GM21515 (cell line): ENCODE results near the gene TMEM106C.
"Not testable (repeated sequence)": the region's sequence is repeated elsewhere in the genome, so short reads cannot be mapped to it uniquely, and the experiment has no call there.

ENCODE experiments used
- ATAC-seq: cut with Tn5 transposase; IDR thresholded peaks from one replicate; pipeline ENCODE4 v1.9.1; 2021; ENCODE audit not compliant: unreplicated experiment

The TMEM106C gene

DNA sequence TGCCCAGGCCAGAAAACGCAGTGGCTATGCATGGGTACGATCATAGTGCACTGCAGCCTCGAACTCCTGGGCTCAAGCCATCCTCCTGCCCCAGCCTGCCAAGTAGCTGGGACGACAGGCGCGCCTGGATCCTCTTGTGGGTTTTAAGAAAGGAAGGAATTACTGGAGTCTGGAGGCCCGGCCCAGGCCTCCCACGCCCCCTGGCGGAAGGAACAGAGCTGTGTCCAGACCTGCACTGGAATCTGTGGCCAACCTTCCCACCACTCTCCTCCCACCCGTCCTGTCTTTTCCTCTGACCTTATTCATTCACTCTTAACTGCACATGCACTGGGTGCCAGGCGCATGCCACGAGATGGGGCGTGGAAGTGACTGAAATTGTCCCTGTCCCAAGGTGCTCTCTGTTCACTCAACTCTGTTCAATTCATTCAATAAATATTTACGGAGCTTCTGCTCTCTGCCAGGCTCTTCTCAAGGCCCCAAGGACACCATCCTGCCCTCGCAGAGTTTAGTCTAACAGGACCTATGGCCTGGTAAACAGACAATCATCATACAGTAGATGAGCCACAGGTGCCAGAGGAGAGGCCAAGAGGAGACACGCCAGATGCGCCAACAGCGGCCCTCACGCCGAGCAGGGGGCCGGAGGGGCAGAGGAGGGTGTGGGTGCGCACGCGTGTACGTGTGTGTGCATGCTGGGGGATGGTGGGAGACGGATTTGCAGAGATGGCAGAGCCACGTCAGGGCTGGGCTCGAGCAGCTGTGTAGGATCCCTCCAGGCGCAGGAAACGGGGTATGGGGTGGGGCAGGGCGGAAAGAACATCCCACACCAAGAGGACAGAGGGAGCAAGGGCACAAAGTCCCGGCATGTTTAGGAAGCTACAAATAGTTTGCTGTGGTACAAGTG lies 13.7 kb upstream of the TMEM106C start:
- ATAC-seq: no peak

DNA sequence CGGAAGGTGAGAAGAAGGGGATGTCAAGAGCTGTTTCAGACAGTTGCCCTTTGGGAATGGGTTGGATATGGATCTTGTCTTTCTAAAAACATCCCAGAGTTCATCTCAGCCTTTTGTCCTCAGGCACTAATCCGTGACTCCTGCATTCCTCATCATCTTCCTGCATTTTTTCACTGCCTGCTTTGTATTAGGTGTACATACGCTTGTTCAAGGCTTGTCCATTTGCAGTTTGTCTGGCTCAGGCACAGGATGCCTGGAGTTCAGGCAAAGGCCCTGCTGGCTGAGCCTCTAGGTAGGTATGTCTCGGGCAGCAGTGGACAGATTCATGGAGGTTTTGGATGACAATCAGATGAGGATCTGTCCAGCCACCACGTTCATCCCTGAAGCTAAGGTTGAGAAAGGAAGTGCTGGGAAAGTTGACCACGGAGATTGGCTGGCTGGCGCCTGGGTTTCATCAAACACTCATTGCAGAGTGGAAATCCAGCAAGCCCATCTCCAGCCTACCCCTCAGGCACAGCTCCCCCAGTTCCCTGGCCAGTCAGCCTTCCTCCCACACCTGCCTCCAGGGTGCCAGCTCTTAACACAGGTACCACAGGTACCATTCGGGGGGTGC lies 12.4 kb upstream of the TMEM106C start:
- ATAC-seq: no peak

DNA sequence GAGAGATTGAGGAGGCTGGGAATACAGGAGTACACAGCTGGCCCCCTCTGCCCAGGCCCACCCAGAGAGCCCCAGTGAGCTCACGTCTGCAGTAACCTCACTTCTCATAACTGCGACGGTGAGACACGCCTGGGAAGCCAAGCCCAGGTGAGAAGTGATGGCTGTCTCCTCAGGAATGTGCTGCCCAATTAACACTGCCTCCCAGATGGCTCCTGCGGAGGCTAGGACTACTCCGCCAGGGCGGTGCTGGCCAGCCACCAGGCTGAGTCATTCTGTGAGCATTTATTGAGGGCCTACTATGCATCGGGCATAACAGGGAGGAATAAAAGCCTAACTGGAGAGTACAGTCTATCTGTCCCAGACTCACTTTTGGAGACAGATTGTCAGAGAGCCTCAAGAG lies 9.3 kb upstream of the TMEM106C start:
- ATAC-seq: no peak

DNA sequence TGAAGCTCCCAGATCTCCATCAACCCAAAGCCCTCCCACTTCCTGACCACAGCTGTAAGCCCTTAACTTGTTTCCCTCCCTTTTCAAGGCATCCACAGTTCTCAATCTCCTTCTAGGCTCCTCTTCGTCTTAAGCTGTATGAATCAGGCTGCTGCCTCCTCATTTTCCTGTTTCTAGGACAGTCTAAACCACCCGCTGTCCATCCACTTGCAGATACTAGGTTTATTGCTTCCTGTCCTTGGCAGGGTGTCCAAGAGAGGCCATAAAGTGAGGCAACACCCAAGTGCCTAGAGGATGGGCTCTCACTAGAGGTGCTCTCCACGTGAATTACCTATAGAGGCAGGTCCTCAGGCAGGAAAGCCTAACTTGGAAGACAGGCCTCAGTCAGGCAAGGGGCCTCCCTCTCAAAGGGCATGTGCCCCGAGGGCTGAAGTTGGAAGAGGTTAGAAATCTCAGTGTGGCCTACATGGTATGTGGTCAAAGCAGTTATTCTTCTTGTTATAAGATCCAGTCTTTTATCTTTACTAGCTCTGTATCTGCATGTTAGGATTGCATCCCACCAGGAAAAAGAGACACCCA lies 8.8 kb upstream of the TMEM106C start:
- no peak for ATAC-seq

DNA sequence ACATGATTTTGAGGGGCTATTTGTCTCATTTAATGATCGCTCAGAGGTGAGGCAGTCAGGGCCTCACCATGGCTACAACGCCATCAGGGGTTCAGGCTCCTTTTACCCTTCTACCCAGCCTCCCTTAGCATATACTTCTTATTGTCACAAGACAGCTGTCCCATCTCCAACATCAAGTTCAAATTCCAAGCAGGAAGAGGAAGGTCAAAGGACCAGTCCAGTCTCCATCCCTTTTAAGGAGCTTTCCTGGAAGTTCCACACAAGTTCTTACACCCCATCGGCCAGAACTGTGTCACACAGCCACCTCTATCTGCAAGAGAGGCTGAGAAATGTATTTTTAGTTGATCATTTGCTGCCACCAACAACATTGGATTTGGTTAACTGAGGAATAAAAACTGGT lies 8.3 kb upstream of the TMEM106C start:
- no peak for ATAC-seq

DNA sequence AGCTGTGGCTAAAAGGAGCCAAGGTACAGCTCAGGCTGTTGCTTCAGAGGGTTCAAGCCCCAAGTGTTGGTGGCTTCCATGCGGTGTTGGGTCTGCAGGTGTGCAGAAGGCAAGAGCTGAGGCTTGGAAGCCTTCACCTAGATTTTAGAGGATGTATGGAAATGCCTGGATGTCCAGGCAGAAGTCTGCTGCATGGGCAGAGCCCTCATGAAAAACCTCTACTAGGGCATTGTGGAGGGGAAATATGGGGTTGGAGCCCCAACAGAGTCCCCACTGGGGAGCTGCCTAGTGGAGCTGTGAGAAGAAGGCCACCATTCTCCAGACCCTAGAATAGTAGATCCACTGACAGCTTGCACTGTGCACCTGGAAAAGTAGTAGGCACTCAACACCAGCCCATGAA lies 5.7 kb upstream of the TMEM106C start:
- ATAC-seq: not testable (repeated sequence)

DNA sequence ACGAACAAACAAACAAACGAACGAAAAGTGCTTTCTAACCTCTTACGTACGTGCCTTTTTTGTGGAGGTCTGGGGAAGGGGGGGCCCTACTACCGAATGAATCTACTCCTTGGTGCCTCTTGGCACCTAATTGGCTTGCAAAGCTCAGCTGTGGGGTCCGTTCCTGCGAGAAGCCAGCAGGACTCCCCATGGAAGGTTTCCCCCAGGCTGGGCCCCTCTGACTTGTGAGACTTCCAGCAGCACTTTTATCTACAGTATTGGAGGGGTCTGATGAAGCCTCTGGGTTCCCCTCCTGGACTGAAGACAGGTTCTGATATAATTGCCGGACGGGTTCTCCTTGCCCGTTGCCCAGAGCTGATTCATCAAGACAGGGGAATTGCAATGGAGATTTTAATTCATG lies 1.2 kb upstream of the TMEM106C start:
- no peak for ATAC-seq

DNA sequence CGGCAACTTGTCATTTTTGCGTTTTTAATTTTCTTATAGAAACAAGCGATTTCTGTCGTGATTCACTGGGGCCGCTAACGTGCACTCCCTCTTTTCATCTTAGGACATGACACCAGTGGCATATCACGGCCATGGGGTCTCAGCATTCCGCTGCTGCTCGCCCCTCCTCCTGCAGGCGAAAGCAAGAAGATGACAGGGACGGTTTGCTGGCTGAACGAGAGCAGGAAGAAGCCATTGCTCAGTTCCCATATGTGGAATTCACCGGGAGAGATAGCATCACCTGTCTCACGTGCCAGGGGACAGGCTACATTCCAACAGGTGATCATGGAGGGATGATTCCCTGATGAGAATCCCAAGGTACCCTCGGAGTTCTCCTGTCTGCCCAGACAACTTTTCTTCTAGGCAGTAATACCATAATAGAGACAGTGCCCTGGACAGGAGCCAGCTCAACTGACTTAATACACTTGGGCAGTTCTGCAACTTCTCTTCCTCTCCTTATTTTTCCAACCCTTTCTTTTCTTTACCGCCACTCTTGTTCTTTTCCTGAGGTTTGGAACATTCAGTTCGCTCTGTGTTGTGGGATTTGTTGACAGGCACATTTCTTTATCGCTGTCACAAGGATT lies 821 bp downstream of the TMEM106C start:
- no peak for ATAC-seq

DNA sequence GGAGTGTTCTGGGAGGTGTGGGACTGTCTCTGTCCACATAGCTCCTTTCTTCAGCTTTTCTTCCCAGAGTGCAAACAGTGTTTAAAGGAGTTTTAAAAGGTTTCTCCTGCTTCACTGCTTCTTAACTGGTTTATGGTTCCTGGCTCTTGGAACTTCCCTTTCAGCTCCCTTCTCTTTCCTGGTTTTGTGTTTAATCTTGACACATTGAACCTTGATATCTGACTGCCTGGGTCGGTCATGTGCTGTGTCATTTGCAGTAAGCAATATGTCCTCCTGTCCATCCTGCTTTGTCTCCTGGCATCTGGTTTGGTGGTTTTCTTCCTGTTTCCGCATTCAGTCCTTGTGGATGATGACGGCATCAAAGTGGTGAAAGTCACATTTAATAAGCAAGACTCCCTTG lies 2.2 kb downstream of the TMEM106C start:
- ATAC-seq: no peak

DNA sequence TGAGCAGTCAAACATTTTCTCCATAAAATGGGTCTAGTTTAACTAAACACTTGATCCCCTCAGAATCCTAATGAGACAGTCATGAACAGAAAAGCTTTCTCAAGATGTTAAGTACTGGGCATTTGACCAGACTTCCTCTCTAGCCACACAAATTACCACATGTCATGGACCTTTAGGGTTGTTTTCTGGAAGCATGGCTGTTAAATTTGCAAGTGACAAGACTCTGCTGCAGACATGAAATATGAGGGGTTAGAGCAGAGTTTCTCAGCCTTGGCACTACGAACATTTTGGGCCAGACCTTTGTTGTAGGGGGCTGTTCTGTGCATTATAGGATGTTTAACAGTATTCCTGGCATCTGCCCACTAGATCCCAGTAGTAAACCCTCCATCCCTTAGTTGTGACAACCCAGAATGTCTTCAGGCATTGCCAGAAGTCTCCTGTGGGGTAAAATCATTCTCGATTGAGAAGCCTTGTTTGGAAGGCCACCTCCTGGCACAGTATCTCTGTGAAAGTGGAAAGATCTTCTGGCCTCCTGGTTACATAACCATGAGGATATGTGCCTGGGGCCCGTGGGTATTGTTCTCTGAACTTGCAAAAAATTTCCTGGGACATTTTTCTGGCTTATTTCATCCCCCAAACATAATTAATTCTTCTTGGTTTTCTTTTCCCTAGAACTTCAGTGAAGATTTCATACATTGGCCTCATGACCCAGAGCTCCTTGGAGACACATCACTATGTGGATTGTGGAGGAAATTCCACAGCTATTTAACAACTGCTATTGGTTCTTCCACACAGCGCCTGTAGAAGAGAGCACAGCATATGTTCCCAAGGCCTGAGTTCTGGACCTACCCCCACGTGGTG lies 4.3 kb downstream of the TMEM106C start:
- ATAC-seq: no peak

DNA sequence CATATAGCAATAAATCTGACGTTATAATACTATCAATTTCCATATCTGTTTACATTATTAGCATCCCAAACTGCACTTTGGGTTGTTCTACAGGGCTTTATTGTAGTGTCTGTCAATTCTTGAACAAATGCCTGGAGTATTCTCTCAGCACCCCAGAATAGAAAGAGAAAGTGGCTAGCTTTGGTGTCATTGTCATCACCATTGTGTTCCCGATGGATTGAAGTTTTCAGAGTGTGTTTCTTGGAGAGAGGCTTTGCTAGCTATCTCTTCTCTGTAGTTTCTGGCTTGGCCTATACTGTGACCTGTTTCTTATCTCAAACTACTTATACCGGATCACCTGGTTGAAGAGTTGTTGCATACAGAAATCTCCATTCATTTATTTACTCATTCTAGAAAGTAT lies 6.4 kb downstream of the TMEM106C start:
- ATAC-seq: no peak

DNA sequence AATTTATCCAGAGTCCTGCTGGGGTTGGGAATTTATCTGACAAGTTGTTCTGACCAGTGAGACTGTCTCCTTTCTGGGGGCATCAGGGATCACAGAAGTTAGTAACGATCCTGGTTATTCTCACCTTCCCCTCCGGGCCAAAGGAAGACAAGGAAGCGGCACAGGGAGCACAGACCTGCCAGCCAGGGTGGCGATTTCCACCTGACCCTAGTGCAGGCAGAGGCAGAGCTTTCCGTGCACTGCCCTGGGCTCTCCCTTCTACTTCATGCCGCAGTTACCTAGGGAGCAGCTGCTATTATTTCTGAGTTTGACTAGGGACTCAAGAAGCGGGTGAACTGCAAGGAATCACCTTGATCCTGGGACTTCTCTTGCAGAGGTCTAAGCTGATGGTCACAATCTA lies 7.4 kb downstream of the TMEM106C start:
- no peak for ATAC-seq

DNA sequence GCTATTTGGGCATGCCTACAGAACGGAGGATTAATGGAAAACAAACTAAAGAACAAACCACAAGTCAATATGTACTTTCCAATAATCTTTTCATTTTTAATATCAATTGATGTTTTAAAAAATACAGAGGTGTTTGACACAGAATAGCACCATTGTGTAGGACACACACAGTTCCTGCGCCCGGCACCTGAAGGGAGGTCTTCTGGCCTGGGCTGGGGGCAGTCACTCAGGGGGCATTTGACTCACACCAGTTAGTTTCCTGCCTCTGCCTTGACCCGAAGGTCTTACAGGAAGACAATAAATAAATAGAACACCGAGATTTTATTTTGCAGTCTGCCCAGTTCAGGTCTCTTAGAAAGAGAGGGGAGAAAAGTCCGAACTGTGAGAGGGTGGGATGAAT lies 9.5 kb downstream of the TMEM106C start:
- no peak for ATAC-seq

DNA sequence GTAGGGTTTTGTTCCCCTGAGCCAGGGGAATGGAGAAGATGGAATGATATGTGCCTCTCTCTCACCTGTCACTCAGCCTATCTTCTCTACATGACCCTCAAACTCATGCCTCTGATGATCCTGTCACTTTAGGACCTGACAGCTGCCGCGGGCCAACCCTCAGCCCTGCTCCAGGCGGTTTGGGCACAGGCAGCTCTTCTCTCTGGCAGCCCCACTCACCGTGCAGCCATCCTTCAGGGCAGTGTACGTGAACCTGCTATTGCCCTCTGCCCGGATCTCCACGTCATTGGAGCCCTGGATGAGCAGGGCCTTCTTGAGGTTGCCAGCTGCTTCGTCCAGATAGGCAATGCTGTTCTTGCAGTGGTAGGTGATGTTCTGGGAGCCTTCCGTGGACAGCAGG lies 10.5 kb downstream of the TMEM106C start:
- ATAC-seq: no peak

DNA sequence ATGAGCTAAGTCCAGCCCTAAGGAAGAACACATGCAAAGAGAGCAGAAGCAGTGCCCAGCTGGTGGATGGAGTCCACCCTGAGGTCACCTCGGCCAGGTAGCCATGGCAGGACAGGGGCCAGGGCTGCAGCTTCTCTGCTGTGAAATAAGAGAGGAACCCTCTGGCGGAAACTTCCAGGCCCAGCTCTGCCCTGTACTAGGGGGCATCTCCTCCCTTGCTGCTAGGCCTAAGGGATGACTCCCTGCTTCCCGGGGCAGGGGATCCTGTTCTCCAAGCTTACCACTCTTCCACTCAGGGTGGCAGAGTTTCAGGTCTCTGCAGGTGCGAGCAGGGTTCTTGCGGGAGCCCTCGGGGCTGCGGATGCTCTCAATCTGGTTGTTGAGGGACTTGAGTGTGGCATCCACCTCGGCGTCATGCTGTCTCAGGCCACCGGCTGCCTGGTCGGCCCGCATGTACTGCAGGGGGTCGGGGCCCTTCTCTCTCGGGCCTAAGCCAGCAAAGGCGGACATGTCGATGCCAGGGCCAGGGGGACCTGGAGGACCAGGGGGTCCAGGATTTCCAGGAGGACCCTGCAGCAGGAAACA lies 11.7 kb downstream of the TMEM106C start:
- ATAC-seq: no peak

DNA sequence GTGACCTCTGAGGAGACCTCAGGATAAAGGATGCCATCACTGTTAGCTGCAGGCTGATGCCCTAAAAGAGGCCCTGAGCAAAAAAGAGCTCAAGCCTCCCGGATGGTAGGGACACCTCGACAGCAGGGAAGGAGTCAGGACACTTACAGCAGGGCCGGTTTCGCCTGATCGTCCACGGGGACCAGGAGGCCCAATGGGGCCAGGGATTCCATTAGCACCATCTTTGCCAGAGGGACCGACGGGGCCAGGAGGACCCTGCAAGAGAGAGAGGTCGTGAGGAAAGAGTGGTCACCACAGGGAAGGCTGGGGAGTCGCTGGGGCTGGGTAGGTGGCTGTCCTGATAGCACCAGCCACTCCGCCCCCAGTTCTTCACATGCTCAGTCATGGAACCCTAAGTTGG lies 12.4 kb downstream of the TMEM106C start:
- no peak for ATAC-seq

DNA sequence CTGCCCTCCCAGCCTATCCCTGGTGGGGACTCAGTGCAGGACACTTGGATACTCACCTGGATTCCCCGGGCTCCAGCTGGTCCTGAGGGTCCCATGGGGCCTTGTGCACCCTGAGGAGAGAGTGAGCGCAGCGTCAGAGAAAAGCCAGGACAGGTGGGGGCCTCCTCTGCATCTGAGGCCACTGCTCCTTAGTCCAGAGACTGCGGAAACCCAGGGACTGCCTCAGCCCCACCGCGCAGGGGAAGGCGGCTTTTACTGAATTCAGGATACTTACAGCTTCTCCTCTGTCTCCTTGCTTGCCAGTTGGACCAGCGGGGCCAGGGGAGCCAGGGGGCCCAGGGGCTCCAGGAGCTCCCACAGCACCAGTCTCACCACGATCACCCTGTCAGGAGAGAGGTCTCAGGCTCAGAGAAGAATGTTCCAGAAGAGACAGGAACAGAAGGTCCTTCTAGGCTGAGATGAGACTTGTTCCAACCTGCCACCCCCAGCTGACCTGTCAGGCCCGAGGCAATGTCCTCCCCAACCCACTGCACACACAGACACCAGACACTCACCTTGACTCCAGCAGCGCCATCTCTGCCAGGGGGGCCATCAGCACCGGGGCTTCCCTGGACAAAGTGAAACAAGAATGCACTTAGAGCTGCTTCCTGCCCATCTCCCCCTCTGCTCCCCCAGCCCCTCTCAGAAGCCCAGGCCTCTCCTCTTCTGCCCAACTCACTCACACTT lies 13.8 kb downstream of the TMEM106C start:
- no peak for ATAC-seq

DNA sequence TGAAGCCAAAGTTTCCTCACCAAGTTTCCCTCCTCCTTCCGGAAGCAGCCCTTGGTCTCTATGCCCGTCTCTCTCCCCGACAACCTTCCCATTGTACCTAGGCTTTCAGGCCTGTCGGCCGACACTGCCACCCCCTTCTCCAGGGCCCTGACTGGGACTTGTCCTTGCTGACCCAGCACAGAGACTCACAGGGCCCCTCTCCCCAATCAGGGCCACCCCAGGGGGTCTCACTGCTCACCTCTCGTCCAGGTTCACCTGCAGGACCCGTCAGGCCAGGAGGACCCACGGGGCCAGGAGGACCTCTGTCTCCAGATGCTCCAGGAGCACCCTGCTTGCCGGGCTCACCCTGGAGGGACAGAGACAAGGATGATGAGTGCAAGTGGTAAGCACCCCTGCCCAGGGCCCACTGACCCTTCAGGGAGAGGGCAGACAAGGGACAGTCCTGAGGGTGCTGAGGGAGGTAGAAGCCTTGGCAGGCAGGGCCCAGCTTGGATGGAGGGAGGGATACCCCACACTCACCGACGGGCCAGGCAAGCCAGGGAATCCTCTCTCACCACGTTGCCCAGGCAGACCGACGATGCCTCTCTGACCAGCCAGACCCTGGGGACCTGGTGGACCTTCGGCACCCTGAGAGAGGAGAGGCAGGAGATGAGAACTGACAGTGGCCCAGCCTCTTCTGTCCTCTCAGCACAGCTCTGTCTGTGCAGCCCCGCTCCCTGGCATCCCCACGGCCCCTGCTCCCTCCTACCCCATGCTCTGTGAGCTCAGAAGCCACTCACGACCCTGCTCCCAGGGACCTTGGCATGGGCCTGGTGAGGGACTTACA lies 14.6 kb downstream of the TMEM106C start:
- ATAC-seq: no peak

DNA sequence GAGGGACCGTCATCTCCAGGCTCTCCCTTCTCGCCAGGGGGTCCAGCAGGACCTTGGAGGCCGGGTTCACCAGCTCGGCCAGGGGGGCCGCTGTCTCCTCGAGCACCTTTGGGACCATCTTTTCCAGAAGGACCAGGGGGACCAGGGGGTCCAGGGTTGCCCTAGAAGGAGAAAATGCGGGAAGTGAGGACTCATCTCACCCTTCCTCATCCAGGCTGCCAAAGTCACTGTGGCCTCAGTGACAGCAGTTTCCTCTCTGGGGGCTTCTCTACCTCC lies 15.1 kb downstream of the TMEM106C start:
- no peak for ATAC-seq
